Astrocyte of the spinal cord (primary cell): ENCODE measurements around the gene DUSP22.

Experiments
- DNase-seq: peaks from one replicate; pipeline ENCODE4 v3.0.0; 2011; ENCODE audit warnings: low read depth, low spot score
- H3K4me3 ChIP-seq: 2 replicates; pipeline ENCODE4 v1.5.1; 2011; ENCODE audit warnings: low read depth, mild to moderate bottlenecking, low read length, moderate library complexity
- CTCF ChIP-seq: IDR thresholded peaks from 2 replicates; pipeline ENCODE4 v1.5.1; 2012; ENCODE audit warnings: low read depth, mild to moderate bottlenecking, low read length, inconsistent platforms
- in situ Hi-C: cut with HindIII; loops from 2 replicates; pipeline ENCODE4 v1.10.0; 2017; ENCODE audit warnings: low sequenced_read_pairs

The DUSP22 gene

GRCh38 chr6:352474-352873, 60.2 kb downstream of the DUSP22 start:
- in situ Hi-C loops: no loop called here
- no peak for DNase-seq
- no peak for TF ChIP-seq CTCF
- H3K4me3 ChIP-seq: no peak overlapping the region

GRCh38 chr6:352896-353470, 60.7 kb downstream of the DUSP22 start:
- DNase-seq: no peak
- TF ChIP-seq CTCF: no peak
- no peak overlapping the region for H3K4me3 ChIP-seq
- in situ Hi-C loops: no loop called here

GRCh38 chr6:353642-354614, 61.6 kb downstream of the DUSP22 start:
- no peak overlapping the region for H3K4me3 ChIP-seq
- TF ChIP-seq CTCF: no peak
- in situ Hi-C loops: no loop called here
- DNase-seq: no peak

- no peak for TF ChIP-seq CTCF
- in situ Hi-C loops: no loop called here
- H3K4me3 ChIP-seq: no peak overlapping the region
- no peak for DNase-seq
Observed at GRCh38 chr6:354631-355280, 62.5 kb downstream of the DUSP22 start.

GRCh38 chr6:355373-356208, 63.3 kb downstream of the DUSP22 start:
- H3K4me3 ChIP-seq: no peak overlapping the region
- DNase-seq: no peak
- in situ Hi-C loops: no loop called here
- no peak for TF ChIP-seq CTCF

- in situ Hi-C loops: no loop called here
- no peak for DNase-seq
- no peak for TF ChIP-seq CTCF
- no peak overlapping the region for H3K4me3 ChIP-seq
Observed at GRCh38 chr6:356828-357251, 64.6 kb downstream of the DUSP22 start.
